Colonic mucosa (tissue), 4 donors: Measurements from ENCODE around the gene LSM12. TPM values are rescaled to one million over a fixed set of nuclear protein-coding genes. Genes with fewer than 3 reads are reported as not detected.
"Not testable (repeated sequence)": the region's sequence is repeated elsewhere in the genome, so short reads cannot be mapped to it uniquely, and the experiment has no call there.

Experiments used
- DNase-seq: peaks from one replicate; pipeline ENCODE4 v3.0.0-alpha.2; 2020
- H3K27ac ChIP-seq: fragments of 200-600 bp; one replicate; pipeline ENCODE4 v1.8.0; 2021
- H3K27me3 ChIP-seq: fragments of 200-600 bp; one replicate; pipeline ENCODE4 v1.8.0; 2021
- H3K36me3 ChIP-seq: fragments of 200-600 bp; one replicate; pipeline ENCODE4 v1.8.0; 2021
- H3K4me1 ChIP-seq: fragments of 200-600 bp; one replicate; pipeline ENCODE4 v1.8.0; 2021; ENCODE audit warnings: mild to moderate bottlenecking
- H3K4me3 ChIP-seq: fragments of 200-600 bp; one replicate; pipeline ENCODE4 v1.8.0; 2021
- H3K9ac ChIP-seq, 2 donors: one replicate each; pipeline ENCODE4 v1.7.0; 2013; ENCODE audit warnings: control low read depth in 2 of 2, low read depth in 2 of 2, low read length in 2 of 2
- H3K9me3 ChIP-seq: fragments of 200-600 bp; one replicate; pipeline ENCODE4 v1.8.0; 2021
- intact Hi-C: fragments of 100-400 bp; cut with DNase I; formaldehyde crosslinking; loops from one replicate; pipeline ENCODE4 v1.14.1; 2022
- total RNA-seq, 2 donors: library from RNA; stranded (reverse); fragmentation: NEBNext Ultra II Directional in 1 of 2; extraction: Animal tissue kit (Norgen Biotek cat#: 25700) in 1 of 2; gene quantifications; one replicate each; pipeline ENCODE4 v1.2.1, GENCODE V29; 2021
- TF ChIP-seq, protein P1 (sequence below): fragments of 200-600 bp; IDR thresholded peaks from one replicate; pipeline ENCODE4 v1.8.0; 2022; ENCODE audit warnings: antibody characterized with exemption, mild to moderate bottlenecking
- donor health status: healthy.
- donor health status: DM: no; HTN: no; CAD: no.
- donor health status: DM: no; HTN: no; CAD: no.

Gene LSM12
- total RNA-seq, 2 donors from 2014 or later: 60.9 to 74.3 TPM

DNA sequence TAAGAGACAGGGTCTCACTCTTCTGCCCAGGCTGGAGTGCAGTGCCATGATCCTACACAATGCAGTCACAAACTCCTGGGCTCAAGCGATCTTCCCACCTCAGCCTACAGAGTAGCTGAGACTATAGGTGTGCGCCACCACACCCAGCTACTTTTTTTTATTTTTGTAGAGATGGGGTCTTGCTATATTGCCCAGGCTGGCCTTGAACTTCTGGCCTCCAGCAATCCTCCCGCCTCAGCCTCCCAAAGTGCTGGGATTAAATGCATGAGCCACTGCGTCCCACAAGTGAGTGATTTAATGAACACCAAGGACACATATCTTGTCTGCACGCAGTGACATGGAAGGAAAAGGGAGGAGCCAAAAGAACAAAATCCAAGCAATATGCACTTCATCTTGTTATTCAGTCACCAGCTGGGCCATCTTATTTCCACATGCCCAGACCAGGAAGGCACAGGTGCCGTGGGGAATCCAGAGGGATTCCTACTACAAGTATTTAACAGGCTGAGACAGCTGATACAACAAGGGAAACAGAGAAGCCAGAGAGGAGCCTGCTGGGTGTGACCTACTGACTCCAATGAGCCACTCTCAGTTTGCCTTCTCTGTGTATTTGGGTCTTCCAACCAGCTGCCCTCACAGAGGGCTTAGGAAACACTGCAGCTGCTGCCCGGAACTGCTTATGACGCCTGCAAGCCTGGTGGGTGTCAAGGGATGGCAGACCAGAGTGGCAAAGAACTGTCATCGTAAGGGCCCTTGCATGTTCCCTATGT lies 17.0 kb downstream of the LSM12 start:
- no peaks in the 10 kb centered on the region for H3K27me3 ChIP-seq
- no peak for DNase-seq
- H3K4me3 ChIP-seq: no peak overlapping the region
- no peaks in the 10 kb centered on the region for H3K36me3 ChIP-seq
- no peaks in the 10 kb centered on the region for H3K9me3 ChIP-seq
- no peak overlapping the region for H3K9ac ChIP-seq
- intact Hi-C loops: no loop called here
- H3K27ac ChIP-seq: no peak overlapping the region
- H3K4me1 ChIP-seq: no peaks in the 10 kb centered on the region
- TF ChIP-seq, protein P1, sequence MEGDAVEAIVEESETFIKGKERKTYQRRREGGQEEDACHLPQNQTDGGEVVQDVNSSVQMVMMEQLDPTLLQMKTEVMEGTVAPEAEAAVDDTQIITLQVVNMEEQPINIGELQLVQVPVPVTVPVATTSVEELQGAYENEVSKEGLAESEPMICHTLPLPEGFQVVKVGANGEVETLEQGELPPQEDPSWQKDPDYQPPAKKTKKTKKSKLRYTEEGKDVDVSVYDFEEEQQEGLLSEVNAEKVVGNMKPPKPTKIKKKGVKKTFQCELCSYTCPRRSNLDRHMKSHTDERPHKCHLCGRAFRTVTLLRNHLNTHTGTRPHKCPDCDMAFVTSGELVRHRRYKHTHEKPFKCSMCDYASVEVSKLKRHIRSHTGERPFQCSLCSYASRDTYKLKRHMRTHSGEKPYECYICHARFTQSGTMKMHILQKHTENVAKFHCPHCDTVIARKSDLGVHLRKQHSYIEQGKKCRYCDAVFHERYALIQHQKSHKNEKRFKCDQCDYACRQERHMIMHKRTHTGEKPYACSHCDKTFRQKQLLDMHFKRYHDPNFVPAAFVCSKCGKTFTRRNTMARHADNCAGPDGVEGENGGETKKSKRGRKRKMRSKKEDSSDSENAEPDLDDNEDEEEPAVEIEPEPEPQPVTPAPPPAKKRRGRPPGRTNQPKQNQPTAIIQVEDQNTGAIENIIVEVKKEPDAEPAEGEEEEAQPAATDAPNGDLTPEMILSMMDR: no peak

DNA sequence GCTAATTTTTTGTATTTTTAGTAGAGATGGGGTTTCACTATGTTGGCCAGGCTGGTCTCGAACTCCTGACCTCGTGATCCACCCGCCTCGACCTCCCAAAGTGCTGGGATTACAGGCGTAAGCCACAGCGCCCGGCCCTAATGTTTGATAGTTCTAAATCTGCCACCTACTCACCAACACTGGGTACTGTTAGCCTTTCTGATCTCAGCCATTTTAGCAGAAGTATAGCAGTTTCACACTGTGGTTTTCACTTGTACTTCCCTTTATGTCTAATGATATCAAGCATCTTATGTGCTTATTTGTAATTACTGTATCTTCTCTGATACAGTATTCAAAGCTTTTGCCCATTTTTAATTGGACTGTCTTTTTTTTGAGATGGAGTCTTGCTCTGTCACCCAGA lies 19.6 kb downstream of the LSM12 start:
- H3K27ac ChIP-seq, H3K9ac ChIP-seq, H3K27me3 ChIP-seq, H3K36me3 ChIP-seq, H3K4me3 ChIP-seq, DNase-seq, intact Hi-C loops, H3K4me1 ChIP-seq, H3K9me3 ChIP-seq: not testable (repeated sequence)

DNA sequence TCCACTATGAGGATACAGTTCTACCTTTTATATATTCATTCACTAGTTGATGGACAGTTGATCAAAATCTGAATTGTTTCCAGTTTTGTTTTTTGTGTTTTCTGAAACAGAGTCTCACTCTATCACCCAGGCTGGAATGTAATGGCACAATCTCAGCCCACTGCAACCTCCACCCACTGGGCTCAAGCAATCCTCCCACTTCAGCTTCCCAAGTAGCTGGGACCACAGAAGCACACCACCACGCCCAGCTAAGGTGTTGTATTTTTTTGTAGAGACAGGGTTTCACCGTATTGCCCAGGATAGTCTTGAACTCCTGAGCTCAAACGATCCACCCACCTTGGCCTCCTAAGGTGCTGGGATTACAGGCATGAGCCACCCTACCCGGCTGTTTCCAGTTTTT lies 21.0 kb downstream of the LSM12 start:
- TF ChIP-seq, protein P1: no peak

DNA sequence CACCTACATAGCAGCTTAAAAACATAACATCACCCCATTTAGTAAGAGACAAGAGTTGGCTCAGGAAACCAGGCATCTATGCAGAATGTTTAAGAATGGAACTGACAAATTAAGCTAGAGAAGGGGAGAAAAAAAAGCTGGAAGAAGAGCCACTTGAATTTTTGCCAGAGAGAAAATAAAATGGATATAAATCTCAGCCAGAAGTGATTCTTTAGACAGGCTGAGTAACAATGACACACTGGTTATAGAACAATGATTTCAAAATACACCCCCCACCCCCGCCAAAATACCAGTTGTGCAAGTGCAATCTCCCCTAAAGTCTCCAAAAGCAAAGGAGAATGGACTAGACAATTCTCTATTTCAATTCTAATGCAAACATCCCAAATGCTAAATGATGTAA lies 22.4 kb downstream of the LSM12 start:
- Histone ChIP-seq H3K9ac (no peak overlapping the region), H3K27me3 (no peaks in the 10 kb centered on the region), H3K4me1 (no peaks in the 10 kb centered on the region), H3K36me3 (no peaks in the 10 kb centered on the region), H3K9me3 (no peaks in the 10 kb centered on the region), H3K27ac (peak overlapping the region; percentile 17), H3K4me3 (no peak overlapping the region)
- DNase-seq: no peak
- TF ChIP-seq, protein P1: no peak
- intact Hi-C loops: loop anchor here (5.0 kb wide), 1 partner anchor 102 kb away; the partner anchor contains the start of gene PPY

More for the DNA sequence above, 21.0 kb downstream of the LSM12 start:
- Histone ChIP-seq H3K36me3 (no peaks in the 10 kb centered on the region), H3K9ac (no peak overlapping the region), H3K27me3 (no peaks in the 10 kb centered on the region), H3K27ac (no peak overlapping the region), H3K9me3 (no peaks in the 10 kb centered on the region), H3K4me3 (no peak overlapping the region), H3K4me1 (no peaks in the 10 kb centered on the region)
- no peak for DNase-seq
- intact Hi-C loops: no loop called here

DNA sequence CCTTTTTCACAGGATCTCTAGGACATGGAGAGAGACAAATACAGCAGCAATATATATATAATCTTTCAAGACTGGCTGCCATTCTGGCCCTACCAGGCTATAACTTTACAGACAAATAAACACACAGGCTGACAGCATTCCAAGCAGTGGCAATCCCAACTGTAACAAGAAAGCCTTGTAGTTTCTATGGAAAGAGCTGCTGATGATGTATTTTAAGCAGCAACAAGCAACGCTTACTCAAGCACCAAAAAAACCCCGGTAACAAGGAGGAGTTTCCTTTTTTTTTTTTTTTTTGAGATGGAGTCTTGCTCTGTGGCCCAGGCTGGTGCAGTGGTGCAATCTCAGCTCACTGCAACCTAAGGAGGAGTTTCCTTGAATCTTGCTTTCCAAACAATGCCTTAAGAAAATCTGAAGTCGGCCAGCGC lies 23.2 kb downstream of the LSM12 start:
- Histone ChIP-seq H3K27me3 (no peaks in the 10 kb centered on the region), H3K9me3 (no peaks in the 10 kb centered on the region), H3K36me3 (no peaks in the 10 kb centered on the region), H3K27ac (peak overlapping the region; percentile 17), H3K4me1 (no peaks in the 10 kb centered on the region), H3K4me3 (no peak overlapping the region), H3K9ac (peak overlapping the region in 1 of 2 donors; percentile 24)
- TF ChIP-seq, protein P1: no peak
- intact Hi-C loops: loop anchor here (5.0 kb wide), 1 partner anchor 101 kb away; the partner anchor contains the start of gene PPY
- DNase-seq: no peak
